Endothelial cell of umbilical vein (primary cell): ENCODE data around the gene OXSR1. TPM values are rescaled to one million over a fixed set of nuclear protein-coding genes. Genes with fewer than 3 reads are reported as not detected.
"Not testable (repeated sequence)": the region's sequence is repeated elsewhere in the genome, so short reads cannot be mapped to it uniquely, and the experiment has no call there.

ENCODE experiments used
- BruUV-seq: library from RNA; stranded (reverse); fragments of 400-500 nt; replicated peaks from 2 replicates; lab custom pipeline; 2021; lab: Mats Ljungman, UMichigan
- CTCF ChIA-PET: fragments of 300-600, 350-600 bp; sonication (Branson Sonifier 250); formaldehyde crosslinking; loops from one replicate; lab custom pipeline; 2021; ENCODE audit warnings: antibody characterized with exemption, inconsistent platforms; lab: Charles Lee
- POLR2A ChIA-PET: fragments of 300-600, 350-600 bp; sonication (Branson Sonifier 250); formaldehyde crosslinking; loops from one replicate; lab custom pipeline; 2021; ENCODE audit warnings: antibody characterized with exemption, inconsistent platforms; lab: Charles Lee
- DNase-seq: peaks from one replicate; pipeline ENCODE4 v3.0.0-alpha.2; 2011; ENCODE audit warnings: low read depth, low spot score
- FAIRE-seq: peaks from 2 replicates; lab custom pipeline; 2011; peaks lifted over from hg19 to GRCh38; lab: Jason Lieb, UNC
- H2AFZ ChIP-seq: 2 replicates; pipeline ENCODE4 v1.6.0; 2012; ENCODE audit warnings: low read depth, low read length, control low read depth, inconsistent platforms
- H3K27ac ChIP-seq: 2 replicates; pipeline ENCODE4 v1.5.1; 2011; ENCODE audit warnings: low read depth, mild to moderate bottlenecking, control low read depth, low read length, moderate library complexity; ENCODE audit not compliant: insufficient read depth
- H3K27me3 ChIP-seq, 2 experiments: 2 replicates each; pipeline versions ENCODE4 v1.6.0 to v1.6.1; 2011; ENCODE audit warnings: low read length in 2 of 2, mixed read lengths in 1 of 2; ENCODE audit not compliant: control insufficient read depth in 2 of 2, insufficient read depth in 2 of 2
- H3K36me3 ChIP-seq, 2 experiments: 2 replicates in 1 of 2; 3 replicates in 1 of 2; pipeline ENCODE4 v1.5.1; 2011; ENCODE audit warnings: low read length in 2 of 2, mild to moderate bottlenecking in 1 of 2, moderate library complexity in 1 of 2; ENCODE audit not compliant: control insufficient read depth in 2 of 2, insufficient read depth in 2 of 2; ENCODE audit errors: extremely low read depth in 1 of 2
- H3K4me1 ChIP-seq: 3 replicates; pipeline ENCODE4 v1.5.1; 2011; ENCODE audit warnings: mild to moderate bottlenecking, low read length; ENCODE audit not compliant: control insufficient read depth, insufficient read depth; ENCODE audit errors: extremely low read depth
- H3K4me2 ChIP-seq: 2 replicates; pipeline ENCODE4 v1.6.1; 2011; ENCODE audit warnings: low read length, control low read depth, mixed read lengths; ENCODE audit not compliant: insufficient read depth
- H3K4me3 ChIP-seq, 3 experiments: fragments of 200-600 bp in 1 of 3; sonication (generic), shearing (Covaris generic) in 1 of 3; replicated peaks in 1 of 3; 2 replicates each; pipeline ENCODE4 v1.5.1; 2011 to 2016; ENCODE audit warnings: control low read depth in 3 of 3, low read length in 3 of 3, mild to moderate bottlenecking in 2 of 3, inconsistent platforms in 1 of 3, low read depth in 1 of 3, moderate library complexity in 1 of 3; ENCODE audit not compliant: insufficient read depth in 1 of 3
- H3K79me2 ChIP-seq: 2 replicates; pipeline ENCODE4 v1.6.0; 2012; ENCODE audit warnings: low read length, inconsistent platforms; ENCODE audit not compliant: control insufficient read depth, insufficient read depth
- H3K9ac ChIP-seq: replicated peaks from 2 replicates; pipeline ENCODE3; 2011; ENCODE audit warnings: low read length, control low read depth; ENCODE audit not compliant: insufficient read depth; ENCODE audit errors: extremely low read depth
- H3K9me1 ChIP-seq: replicated peaks from 3 replicates; pipeline ENCODE4 v1.6.0; 2011; ENCODE audit warnings: mild to moderate bottlenecking, low read length; ENCODE audit not compliant: control insufficient read depth, insufficient read depth; ENCODE audit errors: extremely low read depth
- H3K9me3 ChIP-seq: replicated peaks from 2 replicates; pipeline ENCODE4 v1.5.1; 2012; ENCODE audit warnings: low read length, inconsistent platforms; ENCODE audit not compliant: control insufficient read depth, insufficient read depth
- H4K20me1 ChIP-seq: replicated peaks from 2 replicates; pipeline ENCODE3; 2011; ENCODE audit warnings: mild to moderate bottlenecking, low read length; ENCODE audit not compliant: control insufficient read depth, insufficient read depth; ENCODE audit errors: extremely low read depth
- FOS ChIP-seq: IDR thresholded peaks from 2 replicates; pipeline ENCODE4 v1.6.1; 2011; ENCODE audit warnings: mild to moderate bottlenecking, low read length, moderate library complexity, borderline replicate concordance; ENCODE audit not compliant: insufficient read depth
- MYC ChIP-seq: IDR thresholded peaks from one replicate; pipeline ENCODE4 v1.6.1; 2011; ENCODE audit warnings: mild to moderate bottlenecking, low read depth, low read length
- POLR2AphosphoS5 ChIP-seq: IDR thresholded peaks from 2 replicates; pipeline ENCODE4 v1.6.1; 2012; ENCODE audit warnings: low read depth, mild to moderate bottlenecking, control low read depth, low read length, moderate library complexity; ENCODE audit not compliant: insufficient read depth
- dilution Hi-C: fragments of 300-500 bp; cut with MboI; formaldehyde crosslinking; loops from one replicate; pipeline ENCODE4 v1.15.0; 2019; ENCODE audit warnings: low sequenced_read_pairs; ENCODE audit not compliant: extremely low pct_ligation_motif_present
- intact Hi-C: fragments of 100-400 bp; cut with micrococcal nuclease; formaldehyde crosslinking; loops from one replicate; pipeline ENCODE4 v1.10.0; 2022
- polyA plus RNA-seq, 4 experiments: library from polyadenylated mRNA; depleted of rRNA in 3 of 4; stranded (reverse) in 3 of 4; unstranded in 1 of 4; fragments of >200 nt; gene quantifications; 2 replicates each; pipeline versions ENCODE4 v1.2.1 to v1.2.3, GENCODE V29; 2011 to 2012; ENCODE audit warnings: missing spikeins in 1 of 4
- total RNA-seq: library from RNA; stranded (reverse); gene quantifications from 2 replicates; pipeline ENCODE4 v1.2.3, GENCODE V29; 2021

The OXSR1 gene
- total and polyA plus RNA-seq, 2 donors (not counting 3 experiments of a cell fraction or from before 2014, with no cell fraction given), result 15.1 to 32.9 TPM

DNA sequence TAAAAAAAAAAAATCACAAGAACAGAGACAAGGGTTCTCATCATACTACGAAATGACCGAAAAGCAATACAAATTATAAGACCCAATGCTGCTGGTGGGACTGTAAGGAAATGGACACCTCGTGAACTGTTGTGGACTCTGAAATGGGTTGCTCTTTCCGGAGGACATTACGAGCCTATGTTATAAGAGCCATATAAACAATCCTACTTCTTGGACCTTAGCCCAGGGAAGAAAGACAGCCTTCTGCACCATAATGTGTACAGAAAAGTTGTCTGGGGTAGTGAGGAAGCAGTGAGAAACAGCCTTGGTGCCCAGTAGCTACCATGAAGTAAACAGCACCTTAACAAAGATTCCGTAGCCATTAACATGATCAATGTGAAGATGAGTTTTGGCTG, 119.4 kb downstream of the OXSR1 start:
- Histone ChIP-seq H3K4me2 (no peak overlapping the region), H3K9ac (no peak overlapping the region), H2AFZ (no peak overlapping the region), H3K36me3 (no peaks in the 10 kb centered on the region), H3K79me2 (no peaks in the 10 kb centered on the region), H3K4me1 (no peaks in the 10 kb centered on the region), H3K9me3 (no peaks in the 10 kb centered on the region), H3K27ac (no peak overlapping the region), H3K9me1 (no peaks in the 10 kb centered on the region), H3K4me3 (no peak overlapping the region), H3K27me3 (no peaks in the 10 kb centered on the region), H4K20me1 (no peaks in the 10 kb centered on the region)
- intact Hi-C loops, result no loop called here
- DNase-seq (no peak), FAIRE-seq (no peak)
- POLR2A ChIA-PET, result no interaction called here
- BruUV-seq, result no TSS peak
- TF ChIP-seq POLR2AphosphoS5, result no peak
- TF ChIP-seq MYC, result no peak
- no peak for TF ChIP-seq FOS
- dilution Hi-C loops, result no loop called here
- CTCF ChIA-PET, result no interaction called here

DNA sequence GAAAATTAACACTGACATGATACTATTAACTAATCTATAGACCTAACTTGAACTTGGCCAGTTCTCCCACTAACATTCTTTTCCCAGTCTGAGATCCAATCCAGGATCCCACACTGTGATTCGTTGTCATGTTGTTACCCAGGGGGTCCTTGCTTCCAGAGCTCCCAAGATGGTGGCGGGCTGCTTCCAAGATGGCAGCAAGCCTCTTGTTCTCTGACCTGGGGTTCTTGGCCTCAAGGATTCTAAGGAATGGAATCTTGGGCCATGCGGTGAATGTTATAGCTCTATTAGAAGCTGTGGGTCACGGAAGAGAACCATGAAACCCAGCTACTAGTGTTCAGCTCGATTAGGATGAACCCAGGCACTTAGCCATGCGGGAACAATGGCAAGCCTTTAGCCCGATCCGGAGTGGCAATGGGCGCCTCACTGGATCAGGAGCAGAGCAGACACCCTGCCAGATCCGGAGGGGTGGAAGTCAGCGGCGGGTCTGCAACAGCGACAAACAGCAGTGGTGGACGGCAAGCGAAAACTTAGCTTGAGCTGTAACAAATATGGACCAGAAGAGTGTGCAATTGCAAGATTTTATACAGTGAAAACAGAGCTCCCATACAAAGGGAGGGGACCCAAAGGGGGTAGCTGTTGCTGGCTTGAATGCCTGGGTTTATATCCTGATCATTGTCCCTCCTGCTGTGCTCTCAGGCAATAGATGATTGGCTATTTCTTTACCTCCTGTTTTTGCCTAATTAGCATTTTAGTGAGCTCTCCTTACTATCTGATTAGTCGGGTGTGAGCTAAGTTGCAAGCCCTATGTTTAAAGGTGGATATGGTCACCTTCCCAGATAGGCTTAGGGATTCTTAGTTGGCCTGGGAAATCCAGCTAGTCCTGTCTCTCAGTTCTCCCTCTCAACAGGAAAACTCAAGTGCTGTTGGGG, 124.2 kb downstream of the OXSR1 start:
- H3K27me3 ChIP-seq, H3K9me3 ChIP-seq, POLR2A ChIA-PET, H3K27ac ChIP-seq, BruUV-seq, FAIRE-seq, intact Hi-C loops, H3K4me1 ChIP-seq, DNase-seq, H2AFZ ChIP-seq, H3K36me3 ChIP-seq, H3K4me3 ChIP-seq, H3K4me2 ChIP-seq, H4K20me1 ChIP-seq, H3K9me1 ChIP-seq, H3K79me2 ChIP-seq, dilution Hi-C loops, H3K9ac ChIP-seq: not testable (repeated sequence)
- CTCF ChIA-PET, result interaction anchor here (0.8 to 2.4 kb wide), 2 partner anchors 9 to 57 kb away, joined by 3 to 16 read pairs; partner anchors contain the start of gene XYLB

DNA sequence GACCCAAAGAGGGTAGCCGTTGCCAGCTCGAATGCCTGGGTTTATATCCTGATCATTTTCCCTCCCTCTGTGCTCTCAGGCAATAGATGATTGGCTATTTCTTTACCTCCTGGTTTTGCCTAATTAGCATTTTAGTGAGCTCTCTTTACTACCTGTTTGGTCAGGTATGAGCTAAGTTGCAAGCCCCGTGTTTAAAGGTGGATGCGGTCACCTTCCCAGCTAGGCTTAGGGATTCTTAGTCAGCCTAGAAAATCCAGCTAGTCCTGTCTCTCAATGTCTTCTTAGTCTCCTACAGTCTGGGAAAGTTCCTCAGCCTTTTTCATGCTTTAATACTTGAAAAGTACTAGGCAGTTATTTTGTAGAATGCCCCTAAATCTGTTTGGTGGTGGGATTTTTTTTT, 131.7 kb downstream of the OXSR1 start:
- POLR2A ChIA-PET, H3K9me1 ChIP-seq, H3K4me3 ChIP-seq, BruUV-seq, H3K4me2 ChIP-seq, H3K27ac ChIP-seq, H3K79me2 ChIP-seq, H2AFZ ChIP-seq, H4K20me1 ChIP-seq, H3K9ac ChIP-seq, H3K9me3 ChIP-seq, FAIRE-seq, H3K27me3 ChIP-seq, dilution Hi-C loops, H3K4me1 ChIP-seq, DNase-seq, H3K36me3 ChIP-seq: not testable (repeated sequence)
- CTCF ChIA-PET, result interaction anchor here (1.0 to 2.7 kb wide), 4 partner anchors 12 to 180 kb away, joined by 3 to 52 read pairs (median 4); partner anchors contain the start of genes ACAA1 and XYLB
- intact Hi-C loops, result loop anchor here (5.0 kb wide), 2 partner anchors 160 to 180 kb away; partner anchors contain the start of genes ACAA1 and MYD88
